Coronary artery (tissue), 2 donors: ENCODE data around the gene LGALS9.

ENCODE experiments used
- DNase-seq: peaks from one replicate; pipeline ENCODE4 v3.0.0-alpha.2; 2017; ENCODE audit warnings: low spot score
- H3K27ac ChIP-seq, 2 donors: fragments of 200-600 bp; sonication (generic); one replicate each; pipeline ENCODE4 v1.5.1; 2016 to 2019
- H3K4me3 ChIP-seq: fragments of 200-600 bp; sonication (generic); 2 replicates; pipeline ENCODE4 v1.5.1; 2016; ENCODE audit warnings: mild to moderate bottlenecking, moderate library complexity
- TF ChIP-seq, protein P1 (sequence below): fragments of 200-600 bp; sonication (generic); IDR thresholded peaks from one replicate; pipeline ENCODE4 v1.5.1; 2019; ENCODE audit warnings: antibody characterized with exemption

The LGALS9 gene

DNA sequence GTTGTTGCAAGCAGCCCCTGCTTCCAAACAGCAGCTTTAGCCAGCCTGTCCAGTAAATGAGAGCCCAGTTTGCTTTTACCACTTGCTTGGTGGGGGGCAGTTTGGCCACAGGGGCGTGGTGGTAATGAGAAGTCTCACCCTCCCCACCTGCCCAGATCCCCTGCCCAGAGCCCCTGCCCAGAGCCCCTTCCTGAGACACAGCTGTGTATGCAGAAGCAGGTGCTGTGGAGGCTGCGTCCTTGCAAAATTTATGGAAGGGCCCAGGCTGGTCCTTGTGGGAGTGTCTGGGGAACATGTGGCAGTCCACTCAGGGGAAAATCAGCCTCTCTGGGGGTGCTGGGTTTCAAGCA is 27.6 kb upstream of the LGALS9 start:
- TF ChIP-seq, protein P1, sequence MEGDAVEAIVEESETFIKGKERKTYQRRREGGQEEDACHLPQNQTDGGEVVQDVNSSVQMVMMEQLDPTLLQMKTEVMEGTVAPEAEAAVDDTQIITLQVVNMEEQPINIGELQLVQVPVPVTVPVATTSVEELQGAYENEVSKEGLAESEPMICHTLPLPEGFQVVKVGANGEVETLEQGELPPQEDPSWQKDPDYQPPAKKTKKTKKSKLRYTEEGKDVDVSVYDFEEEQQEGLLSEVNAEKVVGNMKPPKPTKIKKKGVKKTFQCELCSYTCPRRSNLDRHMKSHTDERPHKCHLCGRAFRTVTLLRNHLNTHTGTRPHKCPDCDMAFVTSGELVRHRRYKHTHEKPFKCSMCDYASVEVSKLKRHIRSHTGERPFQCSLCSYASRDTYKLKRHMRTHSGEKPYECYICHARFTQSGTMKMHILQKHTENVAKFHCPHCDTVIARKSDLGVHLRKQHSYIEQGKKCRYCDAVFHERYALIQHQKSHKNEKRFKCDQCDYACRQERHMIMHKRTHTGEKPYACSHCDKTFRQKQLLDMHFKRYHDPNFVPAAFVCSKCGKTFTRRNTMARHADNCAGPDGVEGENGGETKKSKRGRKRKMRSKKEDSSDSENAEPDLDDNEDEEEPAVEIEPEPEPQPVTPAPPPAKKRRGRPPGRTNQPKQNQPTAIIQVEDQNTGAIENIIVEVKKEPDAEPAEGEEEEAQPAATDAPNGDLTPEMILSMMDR, result no peak
- no peak for DNase-seq
- H3K4me3 ChIP-seq, result no peak overlapping the region
- H3K27ac ChIP-seq, result no peak overlapping the region

GRCh38 chr17:27603880-27604794 is 26.9 kb upstream of the LGALS9 start:
- Histone ChIP-seq H3K4me3 (no peak overlapping the region), H3K27ac (no peak overlapping the region)
- TF ChIP-seq, protein P1, result no peak
- DNase-seq, result no peak

- H3K4me3 ChIP-seq, result no peak overlapping the region
- no peak overlapping the region for H3K27ac ChIP-seq
- DNase-seq, result no peak
- TF ChIP-seq, protein P1, result no peak
Observed at GRCh38 chr17:27605409-27605808, 25.6 kb upstream of the LGALS9 start.

DNA sequence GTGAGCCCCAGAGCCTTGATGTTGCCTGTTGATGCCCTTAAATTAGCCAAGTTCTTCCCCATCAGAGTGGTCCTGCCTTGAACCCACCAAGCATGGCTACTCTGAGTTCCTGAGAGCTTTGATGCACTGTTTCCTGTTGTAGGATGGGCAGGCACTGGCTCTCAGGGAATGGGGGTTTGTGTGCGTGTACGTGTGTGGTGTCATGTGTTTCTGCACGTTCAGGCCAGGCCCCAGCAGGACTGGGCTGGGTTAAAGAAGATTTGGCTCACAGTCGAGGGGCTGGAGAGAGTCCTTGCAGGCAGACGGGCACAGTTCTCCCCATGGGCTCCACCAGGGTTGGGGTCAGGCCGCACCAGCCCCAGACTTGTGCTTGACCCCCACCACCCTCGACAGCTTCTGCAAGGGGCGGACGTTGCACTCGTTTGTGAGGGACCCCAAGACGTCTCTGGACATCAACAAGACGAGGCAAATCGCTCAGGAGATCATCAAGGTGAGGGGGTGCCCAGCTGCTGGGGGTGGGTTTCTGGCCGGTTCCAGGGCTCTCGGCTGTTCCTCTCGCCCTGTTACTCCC is 23.4 kb upstream of the LGALS9 start:
- Histone ChIP-seq H3K27ac (no peak overlapping the region), H3K4me3 (no peak overlapping the region)
- TF ChIP-seq, protein P1, result no peak
- no peak for DNase-seq

DNA sequence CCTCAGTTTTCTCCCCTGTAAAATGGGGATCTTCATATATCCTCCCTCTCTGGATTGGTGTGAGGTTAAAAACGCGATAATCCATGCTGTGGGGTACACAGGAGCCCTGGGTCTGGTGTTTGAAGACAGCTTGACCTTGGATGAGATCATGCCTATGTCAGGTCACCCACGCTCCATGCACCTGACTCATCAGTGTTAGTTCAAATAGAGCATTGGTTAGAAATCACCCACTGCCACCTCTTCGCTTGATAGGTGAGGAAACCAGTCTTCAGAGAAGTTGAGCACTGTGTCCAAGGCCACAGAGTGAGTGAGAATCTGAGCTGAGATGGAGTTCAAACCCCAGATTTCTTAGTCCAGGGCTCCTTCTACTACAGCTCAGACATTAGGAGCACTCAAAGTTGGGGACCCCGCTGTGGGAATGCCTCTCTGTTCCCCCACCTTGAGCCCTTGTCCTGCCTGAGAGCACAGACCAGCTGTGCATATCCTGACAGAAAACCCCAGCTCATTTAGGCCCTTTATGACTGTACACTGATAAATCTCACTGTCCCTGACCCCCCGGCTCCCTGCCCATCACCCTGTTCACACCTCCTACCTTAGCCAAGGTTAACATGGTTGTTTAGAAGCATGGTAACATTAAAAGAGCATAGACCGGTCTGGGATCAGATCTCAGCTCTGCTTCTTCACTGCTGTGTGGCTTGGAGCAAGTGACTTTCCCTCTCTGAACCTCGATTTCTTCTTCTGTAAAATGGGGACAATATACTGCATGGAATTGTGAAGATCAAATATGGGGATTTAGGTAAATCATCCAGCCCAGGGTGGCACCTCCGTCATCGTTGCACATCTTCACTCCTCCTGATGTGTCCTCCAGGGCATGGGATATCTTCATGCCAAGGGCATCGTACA is 22.4 kb upstream of the LGALS9 start:
- TF ChIP-seq, protein P1, result no peak
- no peak for DNase-seq
- Histone ChIP-seq H3K27ac (no peak overlapping the region), H3K4me3 (no peak overlapping the region)

- TF ChIP-seq, protein P1, result no peak
- no peak overlapping the region for H3K4me3 ChIP-seq
- no peak for DNase-seq
- no peak overlapping the region for H3K27ac ChIP-seq
Observed at GRCh38 chr17:27609611-27610303, 21.2 kb upstream of the LGALS9 start.
